Endodermal cell (in vitro differentiated cells): ENCODE data around the gene NPY2R. TPM values are rescaled to one million over a fixed set of nuclear protein-coding genes. Genes with fewer than 3 reads are reported as not detected.

ENCODE experiments used
- DNase-seq: peaks from one replicate; pipeline ENCODE4 v3.0.0-alpha.2; 2017
- H3K27ac ChIP-seq: 2 replicates; pipeline ENCODE4 v1.5.1; 2013; ENCODE audit warnings: mild to moderate bottlenecking, low read depth, low read length, moderate library complexity
- H3K27me3 ChIP-seq: 2 replicates; pipeline ENCODE4 v1.6.1; 2013; ENCODE audit warnings: mild to moderate bottlenecking, low read length, moderate library complexity; ENCODE audit not compliant: insufficient read depth, control insufficient read depth, poor library complexity, severe bottlenecking
- H3K36me3 ChIP-seq: 2 replicates; pipeline ENCODE4 v1.7.0; 2013; ENCODE audit warnings: mild to moderate bottlenecking, low read length, moderate library complexity; ENCODE audit not compliant: control insufficient read depth, insufficient read depth
- H3K4me1 ChIP-seq: one replicate; pipeline ENCODE4 v1.7.0; 2013; ENCODE audit warnings: low read length; ENCODE audit not compliant: control insufficient read depth, insufficient read depth
- H3K4me3 ChIP-seq: 2 replicates; pipeline ENCODE4 v1.5.1; 2013; ENCODE audit warnings: mild to moderate bottlenecking, low read length, moderate library complexity
- H3K9ac ChIP-seq: 2 replicates; pipeline ENCODE4 v1.6.1; 2013; ENCODE audit warnings: mild to moderate bottlenecking, low read length, moderate library complexity; ENCODE audit not compliant: poor library complexity, severe bottlenecking; ENCODE audit errors: extremely low read depth
- H3K9me3 ChIP-seq: 2 replicates; pipeline ENCODE4 v1.6.1; 2013; ENCODE audit warnings: mild to moderate bottlenecking, low read length, moderate library complexity; ENCODE audit not compliant: control insufficient read depth
- H3K27ac Mint-ChIP-seq: 2 replicates; pipeline ENCODE4 v1.8.0; 2020; ENCODE audit warnings: mixed read lengths
- H3K27me3 Mint-ChIP-seq: 2 replicates; pipeline ENCODE4 v1.8.0; 2021; ENCODE audit warnings: mild to moderate bottlenecking, mixed read lengths; ENCODE audit not compliant: insufficient read depth
- H3K36me3 Mint-ChIP-seq: 2 replicates; pipeline ENCODE4 v1.8.0; 2020; ENCODE audit warnings: low read depth, mixed read lengths
- H3K4me1 Mint-ChIP-seq: 2 replicates; pipeline ENCODE4 v1.8.0; 2020; ENCODE audit warnings: mixed read lengths
- H3K4me3 Mint-ChIP-seq: 2 replicates; pipeline ENCODE4 v1.8.0; 2020; ENCODE audit warnings: mild to moderate bottlenecking, moderate library complexity, mixed read lengths
- H3K9me3 Mint-ChIP-seq: 2 replicates; pipeline ENCODE4 v1.8.0; 2020; ENCODE audit warnings: mild to moderate bottlenecking, mixed read lengths
- CTCF ChIP-seq: fragments of 200-600 bp; sonication (generic); conservative IDR thresholded peaks from 2 replicates; pipeline ENCODE4 v1.5.0; 2021; ENCODE audit warnings: antibody characterized with exemption, mild to moderate bottlenecking
- WGBS, 2 experiments: methylation state at CpG; one replicate each; pipeline versions ENCODE4 v1.1.5 to v1.1.7; 2013; ENCODE audit warnings: missing lambda C conversion rate in 2 of 2, mixed read lengths in 1 of 2; ENCODE audit not compliant: insufficient coverage in 1 of 2, insufficient read length in 1 of 2; 5-methylcytosine and 5-hydroxymethylcytosine counted together
- total RNA-seq, 2 donors: library from RNA; stranded (reverse); fragmentation: NEBNext Ultra II Directional in 1 of 2; extraction: Animal tissue kit (Norgen Biotek cat#: 25700) in 1 of 2; gene quantifications; 2 replicates in 1 of 2; 3 replicates in 1 of 2; pipeline ENCODE4 v1.2.1, GENCODE V29; 2021

Gene NPY2R
- total RNA-seq, 2 donors from 2014 or later, result not detected

GRCh38 chr4:155190099-155190498 lies 18.3 kb upstream of the NPY2R start:
- no peaks in the 10 kb centered on the region for H3K9me3 Mint-ChIP-seq
- DNase-seq, result no peak
- no peaks in the 10 kb centered on the region for H3K36me3 ChIP-seq
- no peaks in the 10 kb centered on the region for H3K27me3 Mint-ChIP-seq
- H3K27ac Mint-ChIP-seq, result no peak overlapping the region
- no peak for TF ChIP-seq CTCF
- no peaks in the 10 kb centered on the region for H3K9me3 ChIP-seq
- peaks cover 6% of the 10 kb centered on the region for H3K4me1 Mint-ChIP-seq
- no peak overlapping the region for H3K9ac ChIP-seq
- no peak overlapping the region for H3K27ac ChIP-seq
- H3K27me3 ChIP-seq, result no peaks in the 10 kb centered on the region
- no peaks in the 10 kb centered on the region for H3K4me1 ChIP-seq
- H3K36me3 Mint-ChIP-seq, result no peaks in the 10 kb centered on the region
- H3K4me3 ChIP-seq, result no peak overlapping the region
- H3K4me3 Mint-ChIP-seq, result no peak overlapping the region

- Mint-ChIP-seq H3K4me3 (no peak overlapping the region), H3K4me1 (peaks cover 6% of the 10 kb centered on the region), H3K36me3 (no peaks in the 10 kb centered on the region), H3K27me3 (no peaks in the 10 kb centered on the region), H3K9me3 (no peaks in the 10 kb centered on the region), H3K27ac (no peak overlapping the region)
- Histone ChIP-seq H3K4me3 (no peak overlapping the region), H3K4me1 (no peaks in the 10 kb centered on the region), H3K9ac (no peak overlapping the region), H3K27me3 (no peaks in the 10 kb centered on the region), H3K9me3 (no peaks in the 10 kb centered on the region), H3K27ac (no peak overlapping the region), H3K36me3 (no peaks in the 10 kb centered on the region)
- 85% methylated on average over 2 of the region's 2 CpGs; no CpG with 5 or more reads in 1 of the 2 experiments for WGBS, 2 experiments
- no peak for TF ChIP-seq CTCF
- no peak for DNase-seq
These were observed 10.7 kb upstream of the NPY2R start for GRCh38 chr4:155197757-155198156.

GRCh38 chr4:155207534-155208257 lies 740 bp upstream of the NPY2R start:
- peak overlapping the region; percentile 69 for H3K4me3 Mint-ChIP-seq
- peaks cover 60% of the 10 kb centered on the region for H3K27me3 Mint-ChIP-seq
- H3K9me3 Mint-ChIP-seq, result no peaks in the 10 kb centered on the region
- peaks cover 57% of the 10 kb centered on the region for H3K27me3 ChIP-seq
- H3K9me3 ChIP-seq, result no peaks in the 10 kb centered on the region
- peak; percentile 80 for TF ChIP-seq CTCF
- H3K9ac ChIP-seq, result no peak overlapping the region
- no peak overlapping the region for H3K27ac Mint-ChIP-seq
- no peaks in the 10 kb centered on the region for H3K36me3 Mint-ChIP-seq
- peaks cover 7% of the 10 kb centered on the region for H3K4me1 Mint-ChIP-seq
- peak overlapping the region; percentile 85 for H3K4me3 ChIP-seq
- DNase-seq, result peak; percentile 88
- 4% methylated on average over 8 to 26 of the region's 26 CpGs for WGBS, 2 experiments
- H3K4me1 ChIP-seq, result no peaks in the 10 kb centered on the region
- no peak overlapping the region for H3K27ac ChIP-seq
- no peaks in the 10 kb centered on the region for H3K36me3 ChIP-seq
